Heart left ventricle (tissue), 16 donors: ENCODE results near the gene GNAT2. TPM values are rescaled to one million over a fixed set of nuclear protein-coding genes. Genes with fewer than 3 reads are reported as not detected.

ENCODE experiments used
- ATAC-seq, 4 donors: fragments of 200-7000 bp; cut with Tn5 transposase; one replicate each; pipeline ENCODE4 v1.9.1; 2020 to 2022; ENCODE audit warnings: moderate library complexity in 4 of 4, mild to moderate bottlenecking in 3 of 4, moderate number of reproducible peaks in 1 of 4
- DNase-seq, 5 donors: peaks; one replicate each; pipeline ENCODE4 v3.0.0-alpha.2; 2020
- H3K27ac ChIP-seq, 12 donors: fragments of 200-600 bp; sonication (generic) in 4 of 12; one replicate each; pipeline versions ENCODE4 v1.5.0 to v1.8.0; 2016 to 2022; ENCODE audit warnings: mild to moderate bottlenecking in 2 of 12
- H3K27me3 ChIP-seq, 9 donors: fragments of 200-600 bp; sonication (generic) in 2 of 9; one replicate each; pipeline versions ENCODE4 v1.5.1 to v1.8.0; 2016 to 2022; ENCODE audit warnings: mild to moderate bottlenecking in 3 of 9
- H3K36me3 ChIP-seq, 9 donors: fragments of 200-600 bp; sonication (generic) in 2 of 9; one replicate each; pipeline versions ENCODE4 v1.5.0 to v1.8.0; 2018 to 2022; ENCODE audit warnings: mild to moderate bottlenecking in 2 of 9
- H3K4me1 ChIP-seq, 12 donors: fragments of 200-600 bp; sonication (generic) in 4 of 12; one replicate each; pipeline versions ENCODE4 v1.5.0 to v1.8.0; 2016 to 2022; ENCODE audit warnings: mild to moderate bottlenecking in 3 of 12
- H3K4me3 ChIP-seq, 12 donors: fragments of 200-600 bp; sonication (generic) in 4 of 12; one replicate each; pipeline versions ENCODE4 v1.5.0 to v1.8.0; 2017 to 2022; ENCODE audit warnings: mild to moderate bottlenecking in 9 of 12, moderate library complexity in 4 of 12
- H3K9me3 ChIP-seq, 12 donors: fragments of 200-600 bp; sonication (generic) in 4 of 12; one replicate each; pipeline versions ENCODE4 v1.5.0 to v1.8.0; 2016 to 2022; ENCODE audit warnings: mild to moderate bottlenecking in 1 of 12
- POLR2A ChIP-seq, 2 donors: fragments of 450-650 bp; IDR thresholded peaks; one replicate each; pipeline ENCODE4 v1.6.1; 2017; ENCODE audit warnings: antibody characterized with exemption in 2 of 2, mild to moderate bottlenecking in 2 of 2, moderate library complexity in 2 of 2
- WGBS, 4 donors: extraction: QIAGEN DNeasy Blood & Tissue Kit in 2 of 4; methylation state at CpG; one replicate each; pipeline versions ENCODE4 v1.1.5 to v1.1.7; 2013 to 2018; 5-methylcytosine and 5-hydroxymethylcytosine counted together
- intact Hi-C, 10 donors: fragments of 100-400 bp; cut with DNase I; formaldehyde crosslinking; loops; one replicate each; pipeline versions ENCODE4 v1.11.1 to v1.14.2; 2022
- polyA plus RNA-seq, 2 donors: library from polyadenylated mRNA; stranded (reverse); fragments of 200-250 nt; gene quantifications; one replicate each; pipeline ENCODE4 v1.2.3, GENCODE V29; 2013
- total RNA-seq, 9 donors: library from RNA; depleted of rRNA in 2 of 9; stranded (reverse); fragments of >200 nt in 2 of 9; fragmentation: NEBNext Ultra II Directional in 3 of 9; extraction: Animal tissue kit (Norgen Biotek cat#: 25700) in 3 of 9; gene quantifications; one replicate each; pipeline versions ENCODE4 v1.1.0 to v1.2.4, GENCODE V29; 2016 to 2023
- TF ChIP-seq, protein P1 (sequence below), 12 donors: fragments of 200-600 bp; sonication (generic) in 4 of 12; IDR thresholded peaks; one replicate each; pipeline versions ENCODE4 v1.5.0 to v1.8.0; 2018 to 2022; ENCODE audit warnings: antibody characterized with exemption in 12 of 12, mild to moderate bottlenecking in 5 of 12
- donor health status: ischemic (EF 13 %, LVEDD 7.1; RV severe dilation, severe dysfunction).
- donor health status: healthy with polysubstance abuse.
- donor health status: DM: no; HTN: yes; CAD: no.
- donor health status: DM: no; HTN: no; CAD: no.
- donor health status: ischemic (EF 25% LVEDD 6.9; RV normal size, moderate dysfunction).
- donor health status: ischemic (EF 25% LVEDD 5.7; RV mildly dilated, moderate dysfunction).
- donor health status: healthy.
- donor health status: DM: yes; HTN: yes; CAD: no.
- donor health status: ischemic (EF 35%, LVEDD 5.7; RV mildly dilated, moderate dysfunction).
- donor health status: nonischemic (EF 11% LVEDD 7.7; RV severe dilation, severe dysfunction).
- donor health status: DM: yes; HTN: yes; CAD: no.
- donor health status: PGD.
- donor health status: ischemic (EF 29% LVEDD 5.4; RV normal size, mild dysfunction).
- donor health status: nonischemic (EF 23%, LVEDD 6.1; RV moderate dilation, normal function).

GNAT2 gene
- total and polyA plus RNA-seq, 11 donors = not detected

DNA sequence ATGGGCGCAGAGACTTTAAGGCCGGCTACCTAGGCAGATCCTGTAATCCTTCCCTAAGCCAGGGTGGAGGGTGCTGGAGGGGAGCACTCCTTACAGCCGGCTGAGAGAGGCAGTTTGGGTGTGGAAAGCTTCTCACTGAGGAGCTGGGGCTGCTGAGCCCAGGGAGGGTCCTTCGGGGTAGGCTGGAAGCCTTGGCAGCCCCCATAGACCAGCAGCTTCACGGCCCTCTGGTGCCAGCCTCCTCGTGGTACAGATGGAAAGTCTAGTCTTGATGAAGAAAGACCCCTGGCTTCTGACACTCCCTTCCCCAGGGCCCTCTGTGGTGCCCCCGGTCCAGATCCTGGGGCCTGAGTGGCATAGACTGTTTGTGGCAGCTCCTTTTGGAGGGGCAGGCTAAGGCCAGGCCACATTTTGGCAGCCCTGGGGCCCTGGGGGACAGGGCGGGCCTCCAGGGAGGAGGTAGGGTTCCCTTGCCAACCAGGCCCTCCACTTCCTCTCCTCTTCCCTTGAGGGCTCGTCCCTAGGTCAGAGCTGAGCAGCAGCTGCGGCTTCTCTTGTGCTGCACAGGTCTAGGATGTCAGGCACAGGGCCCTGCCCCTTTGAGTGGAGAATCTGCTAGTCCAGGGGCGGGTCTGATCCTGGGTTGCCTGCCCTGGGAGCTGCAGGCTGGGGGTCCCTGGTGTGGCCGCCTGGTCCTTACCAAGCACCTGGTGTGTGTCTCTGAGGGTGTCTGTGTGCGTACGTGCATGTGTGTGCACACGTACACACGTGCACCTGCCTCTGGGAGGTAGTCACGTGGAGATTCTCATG is 5.0 kb upstream of the GNAT2 start:
- no peak for TF ChIP-seq POLR2A (IDR thresholded peaks at IDR 0.05)
- TF ChIP-seq, protein P1, sequence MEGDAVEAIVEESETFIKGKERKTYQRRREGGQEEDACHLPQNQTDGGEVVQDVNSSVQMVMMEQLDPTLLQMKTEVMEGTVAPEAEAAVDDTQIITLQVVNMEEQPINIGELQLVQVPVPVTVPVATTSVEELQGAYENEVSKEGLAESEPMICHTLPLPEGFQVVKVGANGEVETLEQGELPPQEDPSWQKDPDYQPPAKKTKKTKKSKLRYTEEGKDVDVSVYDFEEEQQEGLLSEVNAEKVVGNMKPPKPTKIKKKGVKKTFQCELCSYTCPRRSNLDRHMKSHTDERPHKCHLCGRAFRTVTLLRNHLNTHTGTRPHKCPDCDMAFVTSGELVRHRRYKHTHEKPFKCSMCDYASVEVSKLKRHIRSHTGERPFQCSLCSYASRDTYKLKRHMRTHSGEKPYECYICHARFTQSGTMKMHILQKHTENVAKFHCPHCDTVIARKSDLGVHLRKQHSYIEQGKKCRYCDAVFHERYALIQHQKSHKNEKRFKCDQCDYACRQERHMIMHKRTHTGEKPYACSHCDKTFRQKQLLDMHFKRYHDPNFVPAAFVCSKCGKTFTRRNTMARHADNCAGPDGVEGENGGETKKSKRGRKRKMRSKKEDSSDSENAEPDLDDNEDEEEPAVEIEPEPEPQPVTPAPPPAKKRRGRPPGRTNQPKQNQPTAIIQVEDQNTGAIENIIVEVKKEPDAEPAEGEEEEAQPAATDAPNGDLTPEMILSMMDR (IDR thresholded peaks at IDR 0.05) = no peak
- H3K27me3 ChIP-seq = no peaks in the 10 kb centered on the region
- intact Hi-C loops = loop anchor here in 3 of 10 donors (5.0 kb wide), 1 partner anchor 77 kb away; the partner anchor contains the start of gene GNAI3 (in 3 of the 3)
- H3K9me3 ChIP-seq = no peaks in the 10 kb centered on the region
- ATAC-seq (no peak), DNase-seq (peak in 1 of 5 donors; percentile 55)
- H3K4me3 ChIP-seq = no peak overlapping the region
- WGBS, 4 donors = 63 to 80% (median 77%) methylated on average over 4 to 17 of the region's 17 CpGs
- H3K27ac ChIP-seq = peak overlapping the region in 1 of 12 donors; percentile 52
- H3K4me1 ChIP-seq = peaks cover 0 to 51% (median 28%) of the 10 kb centered on the region in 12 donors
- H3K36me3 ChIP-seq = peaks cover 0 to 37% (median 28%) of the 10 kb centered on the region in 9 donors

DNA sequence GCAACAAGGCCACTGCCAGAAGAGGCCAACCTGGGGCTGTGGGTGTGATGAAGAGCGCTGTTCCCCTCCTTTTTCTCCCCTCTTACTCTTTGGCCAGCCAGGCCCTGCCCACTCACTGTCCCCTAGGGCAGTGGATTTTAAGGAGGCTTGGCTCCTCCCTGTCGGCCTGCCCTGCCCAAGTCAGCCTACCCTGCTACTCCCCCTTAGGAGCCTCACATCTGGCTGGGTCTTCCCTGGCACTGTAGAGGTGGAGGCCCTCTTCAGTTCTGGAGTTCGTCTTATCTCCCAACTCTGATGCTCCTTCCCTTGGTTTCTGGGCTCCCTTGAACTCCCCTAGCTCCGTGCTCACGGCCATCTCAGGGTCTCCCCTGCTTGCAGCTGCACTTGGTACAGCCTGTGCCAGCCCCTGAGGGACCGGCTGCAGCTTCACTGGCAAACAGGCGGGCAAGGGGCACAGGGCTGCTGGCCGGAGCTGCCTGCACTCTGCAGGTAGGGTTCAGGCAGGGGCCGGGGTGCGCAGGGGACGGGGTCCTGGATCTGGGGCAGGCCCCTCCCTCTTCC is 4.3 kb upstream of the GNAT2 start:
- intact Hi-C loops = loop anchor here in 1 of 10 donors (5.0 kb wide), 1 partner anchor 76 kb away; the partner anchor contains the start of gene GNAI3
- peak in 1 of 5 donors; percentile 56 for DNase-seq
- Histone ChIP-seq H3K9me3 (no peaks in the 10 kb centered on the region), H3K4me1 (peaks cover 0 to 58% (median 33%) of the 10 kb centered on the region in 12 donors), H3K4me3 (peak overlapping the region in 1 of 12 donors; percentile 6), H3K27ac (peak overlapping the region in 1 of 12 donors; percentile 52), H3K27me3 (no peaks in the 10 kb centered on the region), H3K36me3 (peaks cover 0 to 30% (median 21%) of the 10 kb centered on the region in 9 donors)
- 79 to 81% (median 79%) methylated on average over 10 to 11 of the region's 11 CpGs for WGBS, 4 donors
- no peak for ATAC-seq
- TF ChIP-seq POLR2A (IDR thresholded peaks at IDR 0.05) = no peak
- TF ChIP-seq, protein P1 (IDR thresholded peaks at IDR 0.05) = no peak

DNA sequence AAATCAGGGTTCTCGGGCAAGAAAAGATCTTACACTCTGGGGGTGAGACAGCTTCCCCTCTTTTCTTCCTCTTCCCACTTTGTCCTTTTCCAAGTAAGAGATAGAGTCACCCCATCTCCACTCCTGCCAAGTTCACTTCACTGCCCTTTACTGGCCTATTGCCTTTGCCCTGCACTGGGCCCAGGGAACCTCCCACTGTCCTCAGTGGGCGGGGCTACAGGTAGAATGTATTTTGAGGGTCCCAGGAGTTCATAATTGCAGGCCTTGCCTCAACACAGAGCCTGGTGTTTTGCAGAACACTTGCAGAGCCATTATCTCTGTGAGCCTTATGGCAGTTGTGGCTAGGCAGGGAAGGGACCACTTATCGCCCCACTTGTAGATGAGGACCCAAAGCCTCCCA is 3.5 kb upstream of the GNAT2 start:
- Histone ChIP-seq H3K36me3 (peaks cover 0 to 22% (median 13%) of the 10 kb centered on the region in 9 donors), H3K27me3 (no peaks in the 10 kb centered on the region), H3K4me1 (peaks cover 0 to 64% (median 34%) of the 10 kb centered on the region in 12 donors), H3K9me3 (no peaks in the 10 kb centered on the region), H3K27ac (peak overlapping the region in 1 of 12 donors; percentile 13), H3K4me3 (no peak overlapping the region)
- DNase-seq = no peak
- intact Hi-C loops = loop anchor here in 1 of 10 donors (5.0 kb wide), 1 partner anchor 76 kb away; the partner anchor contains the start of gene GNAI3
- TF ChIP-seq, protein P1 (IDR thresholded peaks at IDR 0.05) = no peak
- no peak for TF ChIP-seq POLR2A (IDR thresholded peaks at IDR 0.05)
- 89 to 97% (median 92%) methylated on average over 3 of the region's 3 CpGs for WGBS, 4 donors
- ATAC-seq = no peak
